Heart left ventricle (tissue), 13 donors: Measurements from ENCODE around the gene SLC40A1.

Experiments
- CTCF ChIP-seq, 12 donors: fragments of 200-600 bp; sonication (generic) in 4 of 12; IDR thresholded peaks; one replicate each; pipeline versions ENCODE4 v1.5.0 to v1.8.0; 2018 to 2022; ENCODE audit warnings: antibody characterized with exemption in 12 of 12, mild to moderate bottlenecking in 5 of 12
- POLR2A ChIP-seq, 2 donors: fragments of 450-650 bp; IDR thresholded peaks; one replicate each; pipeline ENCODE4 v1.6.1; 2017; ENCODE audit warnings: antibody characterized with exemption in 2 of 2, mild to moderate bottlenecking in 2 of 2, moderate library complexity in 2 of 2
- donor health status: ischemic (EF 13 %, LVEDD 7.1; RV severe dilation, severe dysfunction).
- donor health status: DM: no; HTN: yes; CAD: no.
- donor health status: DM: no; HTN: no; CAD: no.
- donor health status: ischemic (EF 25% LVEDD 6.9; RV normal size, moderate dysfunction).
- donor health status: ischemic (EF 25% LVEDD 5.7; RV mildly dilated, moderate dysfunction).
- donor health status: ischemic (EF 35%, LVEDD 5.7; RV mildly dilated, moderate dysfunction).
- donor health status: nonischemic (EF 11% LVEDD 7.7; RV severe dilation, severe dysfunction).
- donor health status: DM: yes; HTN: yes; CAD: no.
- donor health status: PGD.
- donor health status: ischemic (EF 29% LVEDD 5.4; RV normal size, mild dysfunction).
- donor health status: nonischemic (EF 23%, LVEDD 6.1; RV moderate dilation, normal function).

GRCh38 chr2:189558516-189559272, 21.9 kb downstream of the SLC40A1 start:
- no peak for TF ChIP-seq CTCF (IDR thresholded peaks at IDR 0.05)
- TF ChIP-seq POLR2A (IDR thresholded peaks at IDR 0.05): no peak
